Thyroid gland (tissue), 4 donors: ENCODE measurements around the gene GPRASP2.

Experiments
- POLR2A ChIP-seq, 2 donors: fragments of 450-650 bp; IDR thresholded peaks; one replicate each; pipeline ENCODE4 v1.6.1; 2017; ENCODE audit warnings: antibody characterized with exemption in 2 of 2, mild to moderate bottlenecking in 2 of 2, moderate library complexity in 1 of 2
- TF ChIP-seq, protein P1 (sequence below), 6 experiments: fragments of 200-600 bp in 3 of 6; fragments of 450-650 bp in 3 of 6; sonication (generic) in 3 of 6; IDR thresholded peaks; one replicate each; pipeline ENCODE4 v1.5.1; 2016 to 2019; ENCODE audit warnings: antibody characterized with exemption in 6 of 6, mild to moderate bottlenecking in 2 of 6, inconsistent platforms in 1 of 6, moderate library complexity in 1 of 6

DNA sequence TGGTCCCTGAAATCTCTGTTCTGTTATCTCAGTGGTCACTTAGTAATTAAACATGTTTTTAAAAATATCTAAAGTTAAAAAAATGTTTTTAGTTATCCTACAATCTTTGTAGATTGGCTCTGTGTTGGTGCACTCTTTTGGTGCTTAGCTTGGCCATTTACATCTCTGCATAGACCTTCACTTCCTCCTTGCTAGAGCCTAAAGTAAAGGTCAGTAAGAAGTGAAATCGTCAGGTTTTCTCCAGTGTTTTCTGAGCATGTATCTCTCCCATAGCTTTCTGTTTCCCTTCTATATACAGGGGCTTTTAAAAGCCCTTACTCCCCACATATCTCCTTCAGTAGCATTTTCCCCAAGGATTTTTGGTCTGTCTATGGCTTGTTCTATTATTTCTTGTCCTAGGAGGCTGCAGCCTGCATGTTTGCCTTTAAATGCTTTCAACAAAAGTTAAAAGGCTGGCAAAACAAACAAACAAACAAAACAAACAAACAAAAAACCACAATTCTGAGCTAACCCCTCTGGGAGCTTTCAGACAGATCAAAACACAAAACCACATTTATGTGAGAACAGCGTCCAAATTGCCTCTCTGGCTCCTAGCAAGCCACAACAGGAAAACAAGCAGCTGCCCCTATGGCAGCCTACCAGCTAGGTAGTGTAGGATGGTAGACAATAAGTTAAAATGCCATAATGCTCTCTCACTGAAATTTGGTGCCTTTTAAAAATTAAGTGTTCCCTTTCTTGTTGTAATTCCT lies 27.3 kb upstream of the GPRASP2 start:
- no peak for TF ChIP-seq POLR2A (IDR thresholded peaks at IDR 0.05)
- TF ChIP-seq, protein P1, sequence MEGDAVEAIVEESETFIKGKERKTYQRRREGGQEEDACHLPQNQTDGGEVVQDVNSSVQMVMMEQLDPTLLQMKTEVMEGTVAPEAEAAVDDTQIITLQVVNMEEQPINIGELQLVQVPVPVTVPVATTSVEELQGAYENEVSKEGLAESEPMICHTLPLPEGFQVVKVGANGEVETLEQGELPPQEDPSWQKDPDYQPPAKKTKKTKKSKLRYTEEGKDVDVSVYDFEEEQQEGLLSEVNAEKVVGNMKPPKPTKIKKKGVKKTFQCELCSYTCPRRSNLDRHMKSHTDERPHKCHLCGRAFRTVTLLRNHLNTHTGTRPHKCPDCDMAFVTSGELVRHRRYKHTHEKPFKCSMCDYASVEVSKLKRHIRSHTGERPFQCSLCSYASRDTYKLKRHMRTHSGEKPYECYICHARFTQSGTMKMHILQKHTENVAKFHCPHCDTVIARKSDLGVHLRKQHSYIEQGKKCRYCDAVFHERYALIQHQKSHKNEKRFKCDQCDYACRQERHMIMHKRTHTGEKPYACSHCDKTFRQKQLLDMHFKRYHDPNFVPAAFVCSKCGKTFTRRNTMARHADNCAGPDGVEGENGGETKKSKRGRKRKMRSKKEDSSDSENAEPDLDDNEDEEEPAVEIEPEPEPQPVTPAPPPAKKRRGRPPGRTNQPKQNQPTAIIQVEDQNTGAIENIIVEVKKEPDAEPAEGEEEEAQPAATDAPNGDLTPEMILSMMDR (IDR thresholded peaks at IDR 0.05), result no peak
